Skeletal muscle cell (primary cell): ENCODE data around the gene N4BP2L2.
"Not testable (repeated sequence)": the region's sequence is repeated elsewhere in the genome, so short reads cannot be mapped to it uniquely, and the experiment has no call there.

ENCODE experiments used
- DNase-seq: peaks from one replicate; pipeline ENCODE4 v3.0.0-alpha.2; 2010; ENCODE audit warnings: low read depth
- H3K4me3 ChIP-seq: 2 replicates; pipeline ENCODE4 v1.5.1; 2011; ENCODE audit warnings: low read depth, mild to moderate bottlenecking, control low read depth, low read length, moderate library complexity

The N4BP2L2 gene

DNA sequence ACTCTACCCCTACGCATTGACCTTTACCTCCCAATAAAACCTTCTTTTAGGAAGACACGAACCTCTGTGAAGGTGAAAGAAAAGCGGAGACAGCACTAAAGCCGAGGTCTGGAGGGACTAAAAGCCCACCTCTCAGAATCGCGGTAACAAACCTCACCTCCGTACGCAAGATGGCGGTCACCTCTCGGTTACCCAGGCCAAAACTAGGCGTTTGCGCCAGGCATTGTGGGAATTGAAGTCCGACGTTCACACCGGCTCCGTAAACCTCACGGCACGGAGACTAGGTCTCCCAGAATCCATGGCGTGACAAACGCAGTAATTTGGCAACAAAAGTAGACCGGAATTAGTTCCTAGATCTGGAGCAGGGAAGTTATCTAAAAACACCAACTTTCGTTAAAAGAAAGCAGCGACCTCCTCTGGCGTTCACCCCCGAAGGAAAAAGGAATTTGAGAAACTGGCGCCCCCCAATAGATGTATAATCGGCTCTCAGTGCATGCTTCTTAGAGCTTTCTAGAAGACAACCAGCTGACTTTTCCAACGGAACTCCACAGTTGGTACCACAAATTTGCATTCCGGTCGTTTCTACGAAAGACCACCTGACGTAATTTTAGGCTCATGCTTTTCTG is at the start of gene N4BP2L2:
N4BP2L2 (minus strand) TSS at position 175 of the 626 bp plus-strand sequence. CDS start 1,768 bp downstream, outside the sequence.
- peak within 1 kb of the TSS; percentile 95 for H3K4me3 ChIP-seq
- peak; percentile 94 for DNase-seq

DNA sequence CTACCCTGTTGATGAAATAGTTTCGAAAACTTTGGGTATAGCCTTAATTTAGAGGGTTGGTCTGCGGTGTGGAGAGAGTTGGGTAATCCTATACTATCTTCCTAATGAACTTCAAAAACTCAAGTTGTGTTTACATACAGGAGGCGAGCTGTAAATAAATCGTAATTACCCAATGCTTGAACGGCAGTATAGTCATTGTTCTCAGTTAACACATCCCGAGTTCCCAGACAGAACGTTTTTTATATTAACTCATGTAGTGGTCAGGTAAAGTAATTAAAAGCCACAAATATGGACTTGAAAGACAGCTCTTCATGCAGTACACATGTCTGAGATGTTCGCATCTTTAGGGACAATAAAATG is 49.2 kb upstream of the N4BP2L2 start:
- DNase-seq, result no peak
- H3K4me3 ChIP-seq, result peak overlapping the region; percentile 66

DNA sequence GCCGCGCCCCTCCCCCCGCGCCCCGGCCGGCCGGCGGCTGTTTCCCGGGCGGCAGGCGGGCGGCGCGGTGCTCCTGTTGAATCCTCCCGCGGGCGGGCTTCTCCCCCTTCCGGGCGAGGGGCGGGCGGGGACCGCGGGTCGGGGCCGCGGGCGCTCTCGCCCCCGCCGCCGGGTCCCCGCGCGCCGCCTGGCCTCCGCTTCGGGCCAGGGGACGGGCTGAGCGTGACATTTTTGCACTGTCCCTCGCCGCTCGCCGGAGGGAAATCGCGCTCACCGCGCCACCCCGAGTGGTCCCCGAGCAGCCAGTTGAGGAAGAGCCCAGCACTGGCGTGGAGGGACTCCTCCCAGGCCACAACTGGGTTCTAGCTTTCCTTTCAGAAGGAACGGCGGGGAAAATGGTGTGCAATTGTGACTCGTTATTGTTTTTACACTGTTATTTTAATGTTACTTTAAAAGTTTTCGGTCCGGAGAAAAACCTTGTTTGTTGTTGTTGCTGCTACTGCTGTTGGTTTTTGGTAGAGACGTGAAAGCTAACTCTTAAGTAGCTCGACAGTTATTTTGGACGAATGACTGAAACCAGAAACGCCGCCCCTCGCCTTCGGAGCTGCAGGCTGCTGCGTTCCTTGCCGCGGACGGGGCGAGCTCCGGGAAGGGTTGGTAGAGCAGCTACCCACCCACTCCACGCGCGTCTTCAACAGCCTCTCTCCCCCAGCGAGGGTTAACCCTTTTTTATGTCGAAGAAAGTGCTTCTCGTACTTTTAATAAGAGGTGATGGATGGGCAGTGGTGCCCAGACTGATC is 48.6 kb upstream of the N4BP2L2 start:
- peak; percentile 33 for DNase-seq
- H3K4me3 ChIP-seq, result peak overlapping the region; percentile 66

DNA sequence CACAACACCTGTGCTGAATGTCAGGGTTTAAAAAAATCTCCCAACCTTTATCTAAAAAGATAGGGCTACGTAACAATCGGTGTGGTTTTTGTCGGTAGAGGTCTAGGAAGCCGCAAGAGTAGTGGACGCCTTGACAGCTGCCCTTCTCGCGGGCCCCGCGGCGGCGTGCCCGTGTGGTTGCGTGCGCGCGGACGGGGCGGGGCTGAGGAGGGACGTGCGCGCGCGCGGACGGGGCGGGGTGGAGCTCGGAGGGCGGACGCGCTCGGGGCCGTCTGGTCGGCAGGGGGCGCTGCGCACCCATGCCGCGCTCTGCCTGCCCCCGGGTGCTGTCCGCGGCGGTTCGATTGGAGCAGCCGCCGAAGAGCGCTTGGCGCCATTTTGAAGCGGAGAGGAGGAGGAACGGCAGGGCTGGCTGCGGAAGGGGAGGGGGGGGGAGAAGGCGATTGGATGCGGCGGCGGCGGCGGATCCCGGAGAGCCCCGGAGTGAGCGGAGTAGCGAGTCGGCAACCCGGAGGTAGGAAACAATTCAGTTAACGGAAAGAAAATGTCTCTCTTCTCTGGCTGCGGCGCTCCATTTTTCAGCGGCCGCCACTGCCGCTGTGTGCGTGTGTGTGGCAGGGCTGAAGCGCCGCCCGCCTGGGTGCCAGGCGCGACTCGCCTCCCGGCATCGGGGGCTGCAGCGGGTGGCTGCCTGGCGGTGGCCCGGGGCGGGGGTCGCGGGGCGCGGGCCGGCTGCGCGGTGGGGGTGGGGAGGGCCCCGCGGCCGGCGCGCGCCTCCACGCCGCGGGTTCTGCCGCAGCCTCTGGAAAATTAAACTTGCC is 47.7 kb upstream of the N4BP2L2 start, which contains the start of gene PDS5B:
PDS5B (plus strand) TSS at position 373 of the 821 bp plus-strand sequence. CDS start 62,321 bp downstream, outside the sequence.
- peak within 1 kb of the TSS; percentile 66 for H3K4me3 ChIP-seq
- peak; percentile 84 for DNase-seq

DNA sequence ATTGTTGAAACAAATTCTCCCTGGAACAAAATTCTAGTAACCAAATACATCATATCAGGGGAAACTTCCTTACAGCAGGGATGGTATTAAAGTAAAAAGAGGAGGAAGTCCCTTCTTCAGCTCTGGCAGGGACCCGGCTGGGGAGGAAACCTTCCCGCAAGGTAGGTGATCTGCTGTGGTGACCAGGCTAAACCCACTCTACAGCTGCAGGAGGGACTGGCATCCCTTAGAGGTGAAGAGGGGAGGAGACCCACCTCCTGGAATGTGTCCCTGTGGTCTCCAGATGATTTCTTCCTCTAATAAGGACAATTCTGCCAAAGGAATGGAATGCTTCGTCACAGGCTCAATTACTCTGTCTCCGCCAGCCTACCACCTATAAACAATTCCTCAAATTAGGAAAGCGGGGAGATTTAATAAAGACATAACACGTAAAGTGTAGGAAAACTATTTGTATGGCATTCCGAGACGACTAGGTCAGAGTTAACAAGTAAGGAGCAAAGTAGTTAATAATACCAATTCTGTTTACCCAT is 47.0 kb upstream of the N4BP2L2 start:
- DNase-seq, result no peak
- H3K4me3 ChIP-seq, result peak overlapping the region; percentile 55

DNA sequence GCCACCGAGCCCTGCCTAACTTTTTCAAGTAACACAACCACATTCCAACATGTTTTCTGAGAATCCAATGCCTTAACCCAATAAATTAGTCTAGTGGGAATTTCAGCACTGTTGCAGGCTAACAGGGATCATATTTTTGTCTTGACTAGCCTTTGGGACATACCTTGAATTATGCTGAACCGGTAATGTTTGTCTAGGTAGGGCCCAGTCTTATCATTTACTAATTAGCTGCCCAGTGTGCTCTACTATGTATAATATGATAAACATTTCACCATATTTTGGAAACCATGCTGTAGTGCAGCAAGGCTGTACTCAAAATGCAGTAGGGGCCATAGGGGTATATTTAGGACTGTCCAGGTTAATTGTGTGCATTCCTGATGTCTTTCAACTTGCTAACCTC is 44.4 kb upstream of the N4BP2L2 start:
- H3K4me3 ChIP-seq, result no peak overlapping the region
- no peak for DNase-seq

DNA sequence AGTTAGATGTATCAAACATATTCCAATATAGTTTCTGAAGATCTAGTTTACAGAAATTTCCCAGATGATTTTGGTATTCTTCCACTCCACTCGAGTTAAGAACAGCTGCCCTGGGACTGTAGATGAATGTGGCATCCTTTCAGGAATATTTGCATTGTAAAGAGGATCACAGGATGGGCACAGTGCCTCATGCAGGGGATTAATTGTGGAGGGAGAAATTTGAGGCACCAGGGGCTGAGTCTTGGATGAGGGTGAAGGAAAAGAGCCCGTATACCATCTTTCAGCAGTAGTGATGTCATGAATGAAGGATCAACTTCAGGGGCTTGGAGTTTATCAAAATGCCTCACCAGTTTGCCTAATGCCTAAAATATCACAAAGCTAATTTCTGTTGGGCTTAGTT is 43.7 kb upstream of the N4BP2L2 start:
- no peak for DNase-seq
- H3K4me3 ChIP-seq, result no peak overlapping the region

DNA sequence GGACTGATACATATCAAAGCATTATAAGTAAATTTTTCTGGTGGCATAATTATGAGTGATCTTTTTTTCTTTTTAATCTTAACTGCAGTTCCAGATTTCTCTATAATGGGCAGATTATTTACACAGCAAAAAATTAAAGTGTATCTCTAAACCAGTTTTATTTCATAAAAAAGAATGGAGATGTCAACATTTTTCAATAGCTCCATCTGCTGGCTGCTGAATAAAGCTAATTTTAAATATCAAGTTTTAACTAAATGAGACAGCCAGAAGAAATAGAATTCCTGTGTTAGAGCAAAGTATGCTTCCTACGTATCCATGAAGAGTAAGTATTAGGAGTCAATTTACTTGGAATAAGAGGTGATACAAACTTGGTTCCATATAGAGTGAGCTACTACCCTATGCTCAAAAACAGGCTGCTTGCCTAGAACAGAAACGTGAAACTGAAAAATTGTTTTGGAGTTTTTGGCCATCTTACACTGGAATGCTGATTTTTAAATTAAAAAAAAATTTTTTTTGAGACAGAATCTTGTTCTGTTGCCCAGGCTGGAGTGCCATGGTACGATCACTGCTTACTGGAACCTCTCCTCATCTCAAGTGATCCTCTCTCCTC is 42.7 kb upstream of the N4BP2L2 start:
- H3K4me3 ChIP-seq, result no peak overlapping the region
- DNase-seq, result no peak

DNA sequence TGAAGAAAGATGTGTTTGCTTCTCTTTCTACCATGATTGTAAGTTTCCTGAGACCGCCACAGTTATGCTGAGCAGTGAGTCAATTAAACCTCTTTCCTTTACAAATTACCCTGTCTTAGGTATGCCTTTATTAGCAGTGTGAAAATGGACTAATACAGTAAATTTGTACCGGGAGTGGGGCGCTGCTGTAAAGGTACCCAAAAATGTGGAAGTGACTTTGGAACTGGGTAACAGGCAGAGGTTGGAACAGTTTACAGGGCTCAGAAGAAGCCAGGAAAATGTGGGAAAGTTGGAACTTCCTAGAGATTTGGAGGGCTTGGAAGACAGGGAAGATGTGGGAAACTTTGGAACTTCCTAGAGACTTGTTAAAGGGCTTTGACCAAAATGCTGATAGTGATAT is 38.4 kb upstream of the N4BP2L2 start:
- no peak for DNase-seq
- no peak overlapping the region for H3K4me3 ChIP-seq

DNA sequence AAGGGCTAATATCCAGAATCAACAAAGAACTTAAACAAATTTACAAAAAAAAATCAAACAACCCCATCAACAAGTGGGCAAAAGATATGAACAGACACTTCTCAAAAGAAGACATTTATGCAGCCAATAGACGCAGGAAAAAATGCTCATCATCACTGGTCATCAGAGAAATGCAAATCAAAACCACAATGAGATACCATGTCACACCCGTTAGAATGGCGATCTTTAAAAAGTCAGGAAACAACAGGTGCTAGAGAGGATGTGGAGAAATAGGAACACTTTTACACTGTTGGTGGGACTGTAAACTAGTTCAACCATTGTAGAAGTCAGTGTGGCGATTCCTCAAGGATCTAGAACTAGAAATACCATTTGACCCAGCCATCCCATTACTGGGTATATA is 37.1 kb upstream of the N4BP2L2 start:
- not testable (repeated sequence) for H3K4me3 ChIP-seq, DNase-seq

DNA sequence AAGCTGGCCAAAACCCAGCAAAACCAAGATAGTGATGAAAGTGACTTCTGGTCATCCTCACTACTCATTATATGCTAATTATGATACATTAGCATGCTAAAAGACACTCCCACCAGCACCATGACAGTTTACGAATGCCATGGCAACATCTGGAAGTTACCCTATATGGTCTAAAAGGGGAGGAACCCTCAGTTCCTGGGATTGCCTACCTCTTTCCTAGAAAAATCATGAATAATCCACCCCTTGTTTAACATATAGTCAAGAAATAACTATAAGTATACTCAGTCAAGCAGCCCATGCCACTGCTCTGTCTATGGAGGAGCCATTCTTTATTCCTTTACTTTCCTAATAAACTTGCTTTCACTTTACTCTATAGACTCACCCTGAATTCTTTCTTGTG is 22.2 kb upstream of the N4BP2L2 start:
- DNase-seq, H3K4me3 ChIP-seq: not testable (repeated sequence)

DNA sequence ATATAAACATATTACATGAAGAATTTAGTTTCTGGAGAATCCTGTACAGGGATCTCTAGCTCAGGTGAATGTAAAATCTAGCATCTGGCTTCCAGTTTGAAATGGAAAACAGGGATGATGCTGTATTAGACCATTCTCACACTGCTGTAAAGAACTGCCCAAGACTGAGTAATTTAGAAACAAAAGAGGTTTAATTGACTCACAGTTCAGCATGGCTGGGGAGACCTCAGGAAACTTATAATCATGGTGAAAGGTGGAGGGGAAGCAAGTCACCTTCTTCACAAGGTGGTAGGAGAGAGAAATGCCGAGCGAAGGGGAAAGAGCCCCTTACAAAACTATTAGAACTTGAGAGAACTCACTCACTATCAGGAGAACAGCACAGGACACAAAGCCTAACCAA is 17.0 kb upstream of the N4BP2L2 start:
- DNase-seq, result no peak
- no peak overlapping the region for H3K4me3 ChIP-seq

DNA sequence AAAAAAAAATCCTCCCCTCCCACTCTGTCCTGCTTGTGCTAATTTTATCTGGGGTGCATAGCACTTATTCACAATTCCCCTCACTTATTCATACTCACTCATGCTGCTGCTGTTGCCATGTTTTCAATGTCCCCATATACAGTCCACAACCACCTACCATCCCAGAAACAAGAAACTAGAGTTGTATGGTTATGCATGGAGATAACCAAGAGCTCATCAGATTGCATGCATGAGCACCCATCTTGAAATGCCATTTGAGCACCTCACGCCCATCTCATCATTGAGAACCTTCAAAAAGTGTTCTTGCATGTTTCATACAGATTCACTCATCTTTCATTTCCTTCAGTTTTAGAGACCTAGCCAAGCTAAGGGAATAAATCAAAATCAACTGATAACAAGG is 15.1 kb upstream of the N4BP2L2 start:
- DNase-seq, result no peak

DNA sequence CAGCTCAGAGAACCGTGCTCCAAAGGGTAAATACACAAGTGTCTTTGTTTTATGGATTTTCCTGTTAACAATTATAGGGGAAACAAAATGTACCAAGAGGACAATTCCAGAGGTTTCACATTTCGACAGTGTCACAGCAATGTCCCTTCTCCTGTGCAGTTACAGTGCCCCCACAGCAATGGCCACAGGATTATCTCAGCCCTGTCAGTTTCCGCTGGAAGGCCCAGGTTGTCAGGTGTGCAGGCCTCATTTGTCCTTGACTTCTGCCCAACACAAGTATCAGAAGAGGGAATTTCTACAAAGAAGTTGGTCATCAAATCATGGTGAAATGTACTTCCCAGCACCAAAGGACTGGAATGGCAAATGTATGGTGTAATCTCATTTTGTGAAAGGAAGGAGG is 11.2 kb upstream of the N4BP2L2 start:
- no peak for DNase-seq
- no peak overlapping the region for H3K4me3 ChIP-seq

More for the DNA sequence above, 15.1 kb upstream of the N4BP2L2 start:
- no peak overlapping the region for H3K4me3 ChIP-seq

DNA sequence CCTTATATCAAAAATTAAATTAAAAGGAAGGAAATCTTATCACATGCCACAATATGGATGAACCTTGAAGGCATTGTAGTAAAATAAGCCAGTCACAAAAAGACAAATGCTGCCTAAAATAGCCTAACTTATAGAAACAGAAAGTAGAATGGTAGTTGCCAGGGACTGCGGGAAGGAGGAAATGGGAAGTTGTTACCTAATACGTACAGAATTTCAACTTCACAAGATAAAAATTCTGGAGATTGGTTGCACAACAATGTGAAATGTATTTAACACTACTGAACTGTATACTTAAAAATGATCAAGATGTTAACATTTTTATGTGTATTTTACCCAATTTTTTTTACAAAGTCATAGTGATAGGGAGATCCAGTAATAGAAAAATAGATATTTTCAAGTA is 10.2 kb upstream of the N4BP2L2 start:
- H3K4me3 ChIP-seq, result no peak overlapping the region
- peak; percentile 0 for DNase-seq

DNA sequence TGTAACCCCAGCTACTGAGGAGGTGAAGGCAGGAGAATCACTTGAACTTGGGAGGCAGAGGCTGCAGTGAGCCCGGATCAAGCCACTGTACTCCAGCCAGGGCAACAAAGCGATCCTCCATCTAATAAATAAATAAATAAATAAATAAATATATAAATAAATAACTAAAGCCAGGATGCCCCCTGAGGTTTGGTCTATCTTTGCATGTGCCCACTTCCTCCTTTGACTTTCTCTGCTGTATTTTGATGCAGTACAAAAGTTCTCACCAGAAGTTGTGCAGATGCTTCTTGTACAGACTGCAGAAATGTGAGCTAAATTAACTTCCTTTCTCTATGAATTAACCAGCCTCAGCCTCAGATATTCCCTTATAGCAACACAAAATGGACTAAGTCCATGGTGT is 6.5 kb upstream of the N4BP2L2 start:
- DNase-seq, result no peak
- no peak overlapping the region for H3K4me3 ChIP-seq

DNA sequence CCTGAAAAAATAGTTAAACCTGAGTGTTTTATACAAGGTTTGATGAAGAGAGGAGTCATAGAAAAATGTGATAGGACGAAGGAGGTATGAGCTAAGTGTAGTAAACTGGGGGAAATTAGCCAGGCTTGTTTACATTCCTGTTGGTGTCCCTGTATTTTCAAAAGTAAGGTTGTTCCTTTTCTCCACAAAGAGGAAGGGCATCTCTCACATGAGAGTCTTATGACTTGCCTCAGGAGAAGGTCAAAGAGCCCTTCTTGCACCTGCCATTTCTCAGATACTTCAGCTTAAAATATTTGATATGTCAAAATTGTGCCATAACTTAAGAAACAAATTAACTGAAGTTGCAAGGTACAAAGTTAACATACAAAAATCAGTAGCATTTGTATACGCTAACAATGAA is 3.6 kb upstream of the N4BP2L2 start:
- DNase-seq, result no peak
- no peak overlapping the region for H3K4me3 ChIP-seq

DNA sequence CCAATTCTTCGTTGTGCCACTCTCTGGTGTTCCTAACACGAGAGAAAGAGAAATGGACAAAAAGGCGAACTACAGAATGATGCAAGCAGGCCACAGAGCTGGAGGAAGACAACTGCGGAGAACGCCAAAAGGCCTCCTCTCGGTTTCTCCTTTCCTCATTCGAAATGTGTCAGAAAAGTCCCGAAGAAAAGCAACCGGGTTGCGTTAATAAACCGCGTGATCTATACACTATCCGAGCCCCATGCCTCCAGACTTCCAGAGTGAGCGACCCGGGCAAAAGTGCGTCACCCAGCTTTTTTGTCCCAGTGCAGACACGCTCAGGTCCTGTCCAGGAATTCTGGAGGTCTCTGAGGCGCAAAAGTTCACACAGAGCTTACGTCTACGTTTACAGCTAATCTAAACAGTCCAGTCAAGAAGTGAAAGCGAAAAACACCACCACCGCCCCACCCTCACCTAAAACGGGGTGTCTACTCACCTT is 413 bp downstream of the N4BP2L2 start:
- H3K4me3 ChIP-seq, result peak overlapping the region; percentile 95
- DNase-seq, result peak; percentile 1

DNA sequence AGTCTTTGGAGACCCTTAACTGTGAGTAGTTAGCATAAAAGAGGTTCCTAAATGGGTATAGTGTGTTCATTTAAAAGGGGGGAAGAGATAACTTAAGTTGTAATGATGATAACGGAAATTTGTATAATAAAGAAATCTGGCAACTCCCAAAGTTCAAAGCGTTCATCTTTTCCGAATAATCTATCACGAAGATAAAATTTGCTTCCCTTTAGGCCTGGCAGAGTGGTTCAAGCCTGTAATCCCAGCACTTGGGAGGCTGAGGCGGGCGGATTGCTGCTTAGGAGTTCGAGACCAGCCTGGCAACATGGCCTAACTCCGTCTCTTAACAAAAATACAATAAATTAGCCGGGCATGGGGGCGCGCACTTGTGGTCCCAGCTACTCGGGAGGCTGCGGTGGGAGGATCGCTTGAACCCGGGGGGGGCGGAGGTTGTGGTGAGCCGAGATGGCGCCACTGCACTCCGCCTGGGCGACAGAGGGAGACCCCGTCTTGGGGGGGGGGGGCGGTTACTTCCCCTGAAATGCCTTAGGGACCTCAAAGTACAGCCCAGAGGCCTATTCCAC is 934 bp downstream of the N4BP2L2 start:
- H3K4me3 ChIP-seq, result peak overlapping the region; percentile 95
- no peak for DNase-seq
